Jurkat, Clone E6-1 (cell line): ENCODE measurements around the gene TSHZ3. TPM values are rescaled to one million over a fixed set of nuclear protein-coding genes. Genes with fewer than 3 reads are reported as not detected.

Source experiments
- DNase-seq: peaks from one replicate; pipeline ENCODE4 v3.0.0-alpha.2; 2011; ENCODE audit warnings: low read depth, low spot score
- H3K4me3 ChIP-seq: 2 replicates; pipeline ENCODE4 v1.5.1; 2011; ENCODE audit warnings: mild to moderate bottlenecking, low read length, control low read depth, moderate library complexity
- polyA plus RNA-seq: library from polyadenylated mRNA; unstranded; fragments of >200 nt; gene quantifications from one replicate; pipeline ENCODE4 v1.2.1, GENCODE V29; 2012; ENCODE audit warnings: missing spikeins; ENCODE audit not compliant: insufficient read length, insufficient read depth

The TSHZ3 gene
- polyA plus RNA-seq, result 3.5 TPM

GRCh38 chr19:31349160-31349881, at the start of gene TSHZ3:
TSHZ3 (minus strand) TSS chr19:31349436; CDS start chr19:31349219, 217 bp downstream.
- DNase-seq, result peak; percentile 68
- H3K4me3 ChIP-seq, result peak within 1 kb of the TSS; percentile 52

GRCh38 chr19:31397308-31397707, 48.1 kb upstream of the TSHZ3 start:
- no peak overlapping the region for H3K4me3 ChIP-seq
- DNase-seq, result no peak

GRCh38 chr19:31392464-31392863, 43.2 kb upstream of the TSHZ3 start:
- no peak for DNase-seq
- no peak overlapping the region for H3K4me3 ChIP-seq

- no peak overlapping the region for H3K4me3 ChIP-seq
- DNase-seq, result no peak
Observed at GRCh38 chr19:31391518-31391917, 42.3 kb upstream of the TSHZ3 start.

GRCh38 chr19:31390711-31391110, 41.5 kb upstream of the TSHZ3 start:
- DNase-seq, result no peak
- no peak overlapping the region for H3K4me3 ChIP-seq

- DNase-seq, result no peak
- no peak overlapping the region for H3K4me3 ChIP-seq
Observed at GRCh38 chr19:31389874-31390273, 40.6 kb upstream of the TSHZ3 start.

GRCh38 chr19:31387717-31388301, 38.6 kb upstream of the TSHZ3 start:
- no peak overlapping the region for H3K4me3 ChIP-seq
- no peak for DNase-seq

- H3K4me3 ChIP-seq, result no peak overlapping the region
Observed at GRCh38 chr19:31386806-31387205, 37.6 kb upstream of the TSHZ3 start.

GRCh38 chr19:31385744-31386143, 36.5 kb upstream of the TSHZ3 start:
- no peak overlapping the region for H3K4me3 ChIP-seq
- no peak for DNase-seq

More at GRCh38 chr19:31386806-31387205, 37.6 kb upstream of the TSHZ3 start:
- DNase-seq, result no peak

- DNase-seq, result no peak
- no peak overlapping the region for H3K4me3 ChIP-seq
Observed at GRCh38 chr19:31383553-31383952, 34.3 kb upstream of the TSHZ3 start.

- no peak for DNase-seq
Observed at GRCh38 chr19:31380854-31381253, 31.6 kb upstream of the TSHZ3 start.

GRCh38 chr19:31378404-31378803, 29.2 kb upstream of the TSHZ3 start:
- H3K4me3 ChIP-seq, result no peak overlapping the region
- DNase-seq, result no peak

More at GRCh38 chr19:31380854-31381253, 31.6 kb upstream of the TSHZ3 start:
- no peak overlapping the region for H3K4me3 ChIP-seq

- H3K4me3 ChIP-seq, result no peak overlapping the region
- DNase-seq, result no peak
Observed at GRCh38 chr19:31377736-31378135, 28.5 kb upstream of the TSHZ3 start.

- no peak overlapping the region for H3K4me3 ChIP-seq
- peak; percentile 90 for DNase-seq
Observed at GRCh38 chr19:31372246-31372781, 23.1 kb upstream of the TSHZ3 start.

GRCh38 chr19:31370216-31370615, 21.0 kb upstream of the TSHZ3 start:
- no peak for DNase-seq
- H3K4me3 ChIP-seq, result no peak overlapping the region

- DNase-seq, result no peak
Observed at GRCh38 chr19:31364963-31365362, 15.7 kb upstream of the TSHZ3 start.

GRCh38 chr19:31361728-31362127, 12.5 kb upstream of the TSHZ3 start:
- DNase-seq, result no peak
- H3K4me3 ChIP-seq, result no peak overlapping the region

More at GRCh38 chr19:31364963-31365362, 15.7 kb upstream of the TSHZ3 start:
- no peak overlapping the region for H3K4me3 ChIP-seq

- no peak overlapping the region for H3K4me3 ChIP-seq
Observed at GRCh38 chr19:31357315-31357673, 8.1 kb upstream of the TSHZ3 start.

GRCh38 chr19:31356587-31357314, 7.5 kb upstream of the TSHZ3 start:
- no peak overlapping the region for H3K4me3 ChIP-seq
- no peak for DNase-seq

More at GRCh38 chr19:31357315-31357673, 8.1 kb upstream of the TSHZ3 start:
- DNase-seq, result no peak
